ENCODE data around the gene RAD51B. TPM values are rescaled to one million over a fixed set of nuclear protein-coding genes. Genes with fewer than 3 reads are reported as not detected.
A peak's percentile ranks its signal among the peaks of the same experiment; 100 is the strongest.

The RAD51B gene
- polyA plus RNA-seq, 1 experiment: 6.6 TPM

- Histone ChIP-seq H3K27ac (ENCODE audit: low read depth, low read length) (peak overlapping the region; percentile 78), H3K4me3 (ENCODE audit: low read depth, low read length) (no peak overlapping the region), H3K9me3 (ENCODE audit: control insufficient read depth, insufficient read depth, low read length) (no peaks in the 10 kb centered on the region; the same call in 1 of the 2 replicates), H3K27me3 (ENCODE audit: control insufficient read depth, insufficient read depth, low read length) (no peaks in the 10 kb centered on the region)
- ChIA-PET CTCF (no interaction called here), POLR2A (no interaction called here)
- DNase-seq (ENCODE audit: low read depth, low spot score): peak; percentile 89
- 0 out of 2 replicates have a peak, but pooled peaks have one; percentile 8 for TF ChIP-seq CTCF (IDR thresholded peaks at IDR 0.05; ENCODE audit: low read depth, low read length)
Measured at GRCh38 chr14:68577802-68578541, 758.4 kb downstream of the RAD51B start.

GRCh38 chr14:68578597-68578996 is 759.0 kb downstream of the RAD51B start:
- H3K27ac ChIP-seq (ENCODE audit: low read depth, low read length): no peak overlapping the region
- H3K4me3 ChIP-seq (ENCODE audit: low read depth, low read length): no peak overlapping the region
- no peak for TF ChIP-seq CTCF (IDR thresholded peaks at IDR 0.05; ENCODE audit: low read depth, low read length)
- ChIA-PET POLR2A (interaction anchor here (1.3 kb wide), 1 partner anchor 215 kb away, joined by 4 read pairs; the partner anchor contains the start of gene ZFP36L1), CTCF (no interaction called here)
- H3K9me3 ChIP-seq (ENCODE audit: control insufficient read depth, insufficient read depth, low read length): peaks cover 2% of the 10 kb centered on the region; the same call in 1 of the 2 replicates
- DNase-seq (ENCODE audit: low read depth, low spot score): no peak
- H3K27me3 ChIP-seq (ENCODE audit: control insufficient read depth, insufficient read depth, low read length): no peaks in the 10 kb centered on the region

- peaks cover 2% of the 10 kb centered on the region; the same call in 1 of the 2 replicates for H3K9me3 ChIP-seq (ENCODE audit: control insufficient read depth, insufficient read depth, low read length)
- no peak for TF ChIP-seq CTCF (IDR thresholded peaks at IDR 0.05; ENCODE audit: low read depth, low read length)
- H3K27ac ChIP-seq (ENCODE audit: low read depth, low read length): no peak overlapping the region
- no peaks in the 10 kb centered on the region for H3K27me3 ChIP-seq (ENCODE audit: control insufficient read depth, insufficient read depth, low read length)
- CTCF ChIA-PET: no interaction called here
- no peak for DNase-seq (ENCODE audit: low read depth, low spot score)
- POLR2A ChIA-PET: interaction anchor here (0.7 kb wide), 1 partner anchor 102 kb away, joined by 3 read pairs; no protein-coding TSS in a partner anchor
- H3K4me3 ChIP-seq (ENCODE audit: low read depth, low read length): no peak overlapping the region
Measured at GRCh38 chr14:68580096-68580645, 760.6 kb downstream of the RAD51B start.

- no peaks in the 10 kb centered on the region for H3K27me3 ChIP-seq (ENCODE audit: control insufficient read depth, insufficient read depth, low read length)
- DNase-seq (ENCODE audit: low read depth, low spot score): no peak
- TF ChIP-seq CTCF (IDR thresholded peaks at IDR 0.05; ENCODE audit: low read depth, low read length): no peak
- no peak overlapping the region for H3K27ac ChIP-seq (ENCODE audit: low read depth, low read length)
- no peak overlapping the region for H3K4me3 ChIP-seq (ENCODE audit: low read depth, low read length)
- POLR2A ChIA-PET: interaction anchor here (0.7 kb wide), 1 partner anchor 102 kb away, joined by 3 read pairs; no protein-coding TSS in a partner anchor
- CTCF ChIA-PET: no interaction called here
- peaks cover 2% of the 10 kb centered on the region; the same call in 1 of the 2 replicates for H3K9me3 ChIP-seq (ENCODE audit: control insufficient read depth, insufficient read depth, low read length)
Measured at GRCh38 chr14:68580671-68581070, 761.1 kb downstream of the RAD51B start.

Measured in AG04450 (cell line).